Stomach (tissue), 9 donors: ENCODE data around the gene SNAPC2. TPM values are rescaled to one million over a fixed set of nuclear protein-coding genes. Genes with fewer than 3 reads are reported as not detected.
"Not testable (repeated sequence)": the region's sequence is repeated elsewhere in the genome, so short reads cannot be mapped to it uniquely, and the experiment has no call there.

Source experiments
- DNase-seq, 2 donors: peaks; one replicate each; pipeline versions ENCODE4 v3.0.0 to v3.0.0-alpha.2; 2013 to 2019
- H3K27ac ChIP-seq, 5 donors: fragments of 200-600 bp in 4 of 5; sonication (generic) in 4 of 5; one replicate each; pipeline ENCODE4 v1.5.1; 2013 to 2019; ENCODE audit warnings: mild to moderate bottlenecking in 1 of 5, moderate library complexity in 1 of 5
- H3K27me3 ChIP-seq, 3 donors: fragments of 200-600 bp; sonication (generic); one replicate each; pipeline ENCODE4 v1.5.1; 2017 to 2019; ENCODE audit warnings: mixed run types in 1 of 3
- H3K36me3 ChIP-seq, 4 donors: fragments of 200-600 bp; sonication (generic); 1 replicate in 3 of 4; 2 replicates in 1 of 4; pipeline ENCODE4 v1.5.1; 2016 to 2019
- H3K4me1 ChIP-seq, 4 donors: fragments of 200-600 bp; sonication (generic); one replicate each; pipeline ENCODE4 v1.5.1; 2016 to 2019
- H3K4me3 ChIP-seq, 4 donors: fragments of 200-600 bp; sonication (generic) in 3 of 4; one replicate each; pipeline ENCODE4 v1.5.1; 2016 to 2019; ENCODE audit warnings: mild to moderate bottlenecking in 1 of 4
- H3K9me3 ChIP-seq, 4 donors: fragments of 200-600 bp; sonication (generic); one replicate each; pipeline ENCODE4 v1.5.1; 2016 to 2019
- CTCF ChIP-seq, 7 experiments: fragments of 450-650 bp in 4 of 7; fragments of 200-600 bp in 3 of 7; sonication (generic) in 3 of 7; IDR thresholded peaks; one replicate each; pipeline ENCODE4 v1.5.1; 2016 to 2019; ENCODE audit warnings: antibody characterized with exemption in 7 of 7, control low read depth in 2 of 7, mild to moderate bottlenecking in 1 of 7
- EP300 ChIP-seq: sonication (generic); formaldehyde crosslinking; IDR thresholded peaks from one replicate; pipeline ENCODE4 v1.6.1; 2017; ENCODE audit warnings: antibody characterized with exemption
- POLR2A ChIP-seq, 4 donors: fragments of 450-650 bp; IDR thresholded peaks; one replicate each; pipeline ENCODE4 v1.6.1; 2016; ENCODE audit warnings: antibody characterized with exemption in 4 of 4, control low read depth in 2 of 4, mild to moderate bottlenecking in 1 of 4, moderate library complexity in 1 of 4
- POLR2AphosphoS5 ChIP-seq, 3 donors: sonication (generic); formaldehyde crosslinking; IDR thresholded peaks; one replicate each; pipeline ENCODE4 v1.6.1; 2016; ENCODE audit warnings: antibody characterized with exemption in 3 of 3
- WGBS, 5 donors: extraction: QIAGEN DNeasy Blood & Tissue Kit in 3 of 5; methylation state at CpG; one replicate each; pipeline versions ENCODE4 v1.1.5 to v1.1.7; 2013 to 2018; 5-methylcytosine and 5-hydroxymethylcytosine counted together
- intact Hi-C: fragments of 100-400 bp; cut with DNase I; formaldehyde crosslinking; loops from one replicate; pipeline ENCODE4 v1.15.1; 2023; ENCODE audit warnings: low total_unique reads
- polyA plus RNA-seq, 3 donors: library from polyadenylated mRNA; stranded (reverse); fragments of 200-250 nt; gene quantifications; one replicate each; pipeline ENCODE4 v1.2.3, GENCODE V29; 2013
- total RNA-seq, 5 donors: library from RNA; depleted of rRNA; stranded (reverse); fragments of >200 nt; gene quantifications; one replicate each; pipeline versions ENCODE4 v1.1.0 to v1.2.3, GENCODE V29; 2014 to 2016
- donor health status: healthy with polysubstance abuse.
- donor health status: Bipolar disorder and iron deficiency.
- donor health status: healthy.

Gene SNAPC2
- total and polyA plus RNA-seq, 8 donors, result 2.3 to 22.8 (median 14.9) TPM

- 60 to 85% (median 72%) methylated on average over 9 of the region's 9 CpGs for WGBS, 5 donors
- intact Hi-C loops, result loop anchor here (10.0 kb wide), 1 partner anchor 74 kb away; no protein-coding TSS in a partner anchor
- DNase-seq, result peak in 1 of 2 donors; percentile 20
- H3K36me3 ChIP-seq, result peaks cover 26 to 39% (median 37%) of the 10 kb centered on the region in 4 donors
- H3K9me3 ChIP-seq, result no peaks in the 10 kb centered on the region
- H3K4me1 ChIP-seq, result peaks cover 33 to 80% (median 56%) of the 10 kb centered on the region in 4 donors
- H3K27ac ChIP-seq, result peak overlapping the region in 4 of 5 donors; percentile 57 to 89 (median 82)
- H3K27me3 ChIP-seq, result peaks cover 0 to 12% (median 9%) of the 10 kb centered on the region in 3 donors
- TF ChIP-seq CTCF (IDR thresholded peaks at IDR 0.05) (no peak), EP300 (no peak)
- no peak overlapping the region for H3K4me3 ChIP-seq
These were observed 8.2 kb downstream of the SNAPC2 start for GRCh38 chr19:7928334-7928706.

DNA sequence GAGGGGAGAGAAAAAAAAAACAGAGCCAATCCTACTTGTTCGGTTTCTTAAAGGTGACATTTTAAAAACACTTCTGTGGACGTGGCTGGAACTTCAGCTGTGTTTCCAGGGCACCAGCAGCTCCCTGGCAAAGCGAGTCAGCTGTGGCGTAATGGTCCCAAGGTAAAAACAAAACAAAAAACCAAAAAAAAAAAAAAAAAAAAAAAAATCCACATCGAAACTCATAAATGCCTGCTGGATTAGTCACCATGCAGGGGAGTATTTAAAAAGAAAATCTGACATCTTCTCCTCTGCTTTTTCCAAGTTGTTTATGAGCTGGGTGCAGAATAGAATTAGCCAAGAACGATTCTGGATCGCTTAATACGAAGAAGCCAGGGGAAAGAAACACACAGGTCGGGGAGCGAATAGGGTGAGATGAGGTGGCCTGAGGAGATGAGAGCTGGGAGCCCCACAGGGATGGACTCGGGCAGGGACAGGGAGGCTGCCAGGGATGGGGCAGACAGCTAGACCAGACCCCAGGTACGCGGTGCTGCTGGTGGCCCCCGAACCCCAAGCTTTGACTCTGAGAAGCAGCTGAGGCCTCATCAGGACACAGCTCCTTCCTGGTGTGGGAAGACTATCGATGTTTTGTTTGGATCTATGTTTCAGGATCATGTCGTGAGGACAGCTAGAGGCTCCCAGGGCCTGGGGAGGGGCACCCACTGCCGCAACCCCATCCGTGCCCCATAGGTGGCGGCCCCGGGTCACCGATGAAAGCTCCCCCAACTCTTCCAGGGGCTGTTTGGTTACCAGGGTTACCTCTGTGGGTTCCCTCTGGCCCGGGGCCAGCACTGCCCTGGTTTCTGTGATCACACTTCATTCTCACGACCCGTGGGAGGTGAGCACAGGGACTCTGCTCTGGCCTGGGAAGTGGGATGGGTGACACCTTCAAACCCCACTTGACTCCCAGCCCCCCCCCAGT lies 8.9 kb downstream of the SNAPC2 start:
- WGBS, 5 donors, result 51 to 69% (median 58%) methylated on average over 18 to 24 of the region's 24 CpGs
- no peak for TF ChIP-seq POLR2AphosphoS5 (IDR thresholded peaks at IDR 0.05)
- TF ChIP-seq CTCF (IDR thresholded peaks at IDR 0.05), result peak in 1 of 7 experiments; percentile 23
- no peak for TF ChIP-seq EP300
- TF ChIP-seq POLR2A (IDR thresholded peaks at IDR 0.05), result no peak

DNA sequence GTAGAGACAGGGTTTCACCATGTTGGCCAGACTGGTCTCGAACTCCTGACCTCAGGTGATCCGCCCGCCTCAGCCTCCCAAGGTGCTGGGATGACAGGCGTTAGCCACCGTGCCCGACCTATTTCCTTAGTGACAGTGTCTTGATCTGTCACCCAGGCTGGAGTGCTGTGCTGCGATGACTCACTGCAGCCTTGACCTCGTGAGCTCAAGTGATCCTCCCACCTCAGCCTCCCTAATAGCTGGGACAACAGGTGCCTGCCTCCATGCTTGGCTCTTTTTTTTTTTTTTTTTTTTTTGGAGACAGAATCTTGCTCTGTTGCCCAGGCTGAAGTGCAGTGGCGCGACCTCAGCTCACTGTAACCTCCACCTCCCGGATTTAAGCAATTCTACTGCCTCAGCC lies 9.9 kb downstream of the SNAPC2 start:
- peaks cover 43 to 56% (median 53%) of the 10 kb centered on the region in 4 donors for H3K36me3 ChIP-seq
- peak overlapping the region in 4 of 5 donors; percentile 42 to 89 (median 82) for H3K27ac ChIP-seq
- DNase-seq, result peak in 1 of 2 donors; percentile 6
- H3K4me1 ChIP-seq, result peaks cover 26 to 65% (median 44%) of the 10 kb centered on the region in 4 donors
- intact Hi-C loops, H3K27me3 ChIP-seq, H3K9me3 ChIP-seq, H3K4me3 ChIP-seq: not testable (repeated sequence)
- 80 to 93% (median 87%) methylated on average over 8 to 11 of the region's 11 CpGs for WGBS, 5 donors

More for the DNA sequence above, 8.9 kb downstream of the SNAPC2 start:
- Histone ChIP-seq H3K9me3 (no peaks in the 10 kb centered on the region), H3K36me3 (peaks cover 33 to 46% (median 43%) of the 10 kb centered on the region in 4 donors), H3K27me3 (peaks cover 0 to 12% (median 9%) of the 10 kb centered on the region in 3 donors), H3K27ac (peak overlapping the region in 4 of 5 donors; percentile 57 to 89 (median 82)), H3K4me1 (peaks cover 33 to 75% (median 52%) of the 10 kb centered on the region in 4 donors), H3K4me3 (no peak overlapping the region)
- DNase-seq, result peak in 1 of 2 donors; percentile 70
- intact Hi-C loops, result loop anchor here (10.0 kb wide), 1 partner anchor 74 kb away; no protein-coding TSS in a partner anchor

GRCh38 chr19:7930765-7931164 lies 10.6 kb downstream of the SNAPC2 start:
- Histone ChIP-seq H3K4me3 (no peak overlapping the region), H3K4me1 (peaks cover 19 to 57% (median 37%) of the 10 kb centered on the region in 4 donors), H3K9me3 (no peaks in the 10 kb centered on the region), H3K36me3 (peaks cover 51 to 64% (median 60%) of the 10 kb centered on the region in 4 donors), H3K27me3 (peaks cover 0 to under 1% (median 0%) of the 10 kb centered on the region in 3 donors), H3K27ac (peak overlapping the region in 4 of 5 donors; percentile 42 to 89 (median 82))
- TF ChIP-seq POLR2AphosphoS5 (IDR thresholded peaks at IDR 0.05), result no peak
- TF ChIP-seq EP300, result no peak
- TF ChIP-seq CTCF (IDR thresholded peaks at IDR 0.05), result no peak
- no peak for TF ChIP-seq POLR2A (IDR thresholded peaks at IDR 0.05)
- intact Hi-C loops, result no loop called here
- 78 to 92% (median 79%) methylated on average over 7 of the region's 7 CpGs for WGBS, 5 donors
- DNase-seq, result peak in 1 of 2 donors; percentile 12
